ENCODE measurements around the gene AGPS.

The AGPS gene

GRCh38 chr2:177584030-177584692 lies 191.6 kb downstream of the AGPS start:
- DNase-seq (ENCODE audit: low read depth in 1 of 2, low spot score in 1 of 2) = no peak
- no peak overlapping the region for H3K27ac ChIP-seq (replicated peaks)
- TF ChIP-seq POLR2AphosphoS5 (IDR thresholded peaks at IDR 0.05; ENCODE audit: low read depth) (no peak), REST (IDR thresholded peaks at IDR 0.05; ENCODE audit: insufficient replicate concordance, low read depth) (no peak), SPI1 (IDR thresholded peaks at IDR 0.05; ENCODE audit: borderline replicate concordance, low read depth) (no peak), CTCF (IDR thresholded peaks at IDR 0.05; ENCODE audit: insufficient read depth, low read length) (no peak), GABPA (IDR thresholded peaks at IDR 0.05; ENCODE audit: low read depth) (no peak)
- no peak overlapping the region for H3K4me3 ChIP-seq (replicated peaks; ENCODE audit: insufficient read depth, low read length)
- no peaks in the 10 kb centered on the region for H3K27me3 ChIP-seq (ENCODE audit: insufficient read depth, poor library complexity, severe bottlenecking)

- no peak for DNase-seq (ENCODE audit: low read depth in 1 of 2, low spot score in 1 of 2)
- Histone ChIP-seq H3K4me3 (replicated peaks; ENCODE audit: insufficient read depth, low read length) (no peak overlapping the region), H3K27ac (replicated peaks) (no peak overlapping the region), H3K27me3 (ENCODE audit: insufficient read depth, poor library complexity, severe bottlenecking) (no peaks in the 10 kb centered on the region)
- TF ChIP-seq SPI1 (IDR thresholded peaks at IDR 0.05; ENCODE audit: borderline replicate concordance, low read depth) = no peak
- no peak for TF ChIP-seq CTCF (IDR thresholded peaks at IDR 0.05; ENCODE audit: insufficient read depth, low read length)
- no peak for TF ChIP-seq GABPA (IDR thresholded peaks at IDR 0.05; ENCODE audit: low read depth)
- no peak for TF ChIP-seq POLR2AphosphoS5 (IDR thresholded peaks at IDR 0.05; ENCODE audit: low read depth)
- no peak for TF ChIP-seq REST (IDR thresholded peaks at IDR 0.05; ENCODE audit: insufficient replicate concordance, low read depth)
Observed at GRCh38 chr2:177585234-177585863, 192.8 kb downstream of the AGPS start.

- Histone ChIP-seq H3K27me3 (ENCODE audit: insufficient read depth, poor library complexity, severe bottlenecking) (no peaks in the 10 kb centered on the region), H3K4me3 (replicated peaks; ENCODE audit: insufficient read depth, low read length) (no peak overlapping the region), H3K27ac (replicated peaks) (no peak overlapping the region)
- no peak for TF ChIP-seq GABPA (IDR thresholded peaks at IDR 0.05; ENCODE audit: low read depth)
- TF ChIP-seq REST (IDR thresholded peaks at IDR 0.05; ENCODE audit: insufficient replicate concordance, low read depth) = no peak
- no peak for TF ChIP-seq CTCF (IDR thresholded peaks at IDR 0.05; ENCODE audit: insufficient read depth, low read length)
- no peak for TF ChIP-seq SPI1 (IDR thresholded peaks at IDR 0.05; ENCODE audit: borderline replicate concordance, low read depth)
- no peak for TF ChIP-seq POLR2AphosphoS5 (IDR thresholded peaks at IDR 0.05; ENCODE audit: low read depth)
- DNase-seq (ENCODE audit: low read depth in 1 of 2, low spot score in 1 of 2) = no peak
Observed at GRCh38 chr2:177586154-177586553, 193.6 kb downstream of the AGPS start.
